Medulla oblongata (tissue), 1 donor: Measurements from ENCODE around the gene BCL2L11.

Experiments
- DNase-seq: peaks from one replicate; pipeline ENCODE4 v3.0.0-alpha.2; 2015; ENCODE audit errors: extremely low spot score

BCL2L11 gene

DNA sequence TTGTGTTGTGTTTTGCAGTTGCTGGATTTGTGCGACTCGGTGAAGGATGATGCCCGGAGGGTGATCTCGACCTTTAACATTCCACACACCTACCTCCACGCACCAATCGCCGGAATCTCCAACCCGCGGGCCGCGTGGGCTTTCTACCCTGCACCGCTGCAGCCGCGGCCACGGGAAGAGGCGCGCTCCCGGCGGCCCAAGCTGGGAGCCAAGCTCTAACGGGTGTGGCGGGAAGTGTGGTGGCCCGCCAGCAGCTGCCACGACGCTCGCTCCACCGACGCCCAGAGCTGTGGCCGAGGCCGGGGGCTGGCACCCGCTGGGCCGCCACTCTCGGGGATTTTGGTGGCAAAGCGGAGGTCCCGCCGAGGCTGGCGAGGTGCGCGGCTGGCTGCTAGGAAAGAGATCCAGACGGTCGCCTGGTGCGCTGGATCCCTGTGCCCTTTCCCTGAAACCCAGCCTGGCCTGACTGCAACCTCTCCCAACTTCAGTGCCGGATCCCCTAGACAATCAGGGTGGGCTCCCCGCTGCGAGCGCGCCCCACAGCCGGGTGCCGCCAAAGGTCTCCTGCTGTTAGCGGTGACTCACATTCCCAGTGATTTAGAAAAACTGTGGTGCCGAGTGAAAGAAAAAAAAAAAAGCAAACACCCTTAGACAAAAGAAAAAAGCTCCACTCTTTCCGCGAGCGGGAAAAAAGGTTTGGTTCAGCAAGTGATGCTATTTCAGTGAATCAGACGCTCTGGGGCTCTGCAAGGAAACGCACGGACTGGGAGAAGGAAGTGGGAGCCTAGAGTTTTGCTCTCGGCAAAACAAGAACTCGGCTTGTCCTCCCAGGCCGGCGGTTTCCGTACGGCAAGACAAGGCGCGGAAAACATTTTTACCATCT lies 2.9 kb upstream of the BCL2L11 start:
- peak; percentile 31 for DNase-seq

DNA sequence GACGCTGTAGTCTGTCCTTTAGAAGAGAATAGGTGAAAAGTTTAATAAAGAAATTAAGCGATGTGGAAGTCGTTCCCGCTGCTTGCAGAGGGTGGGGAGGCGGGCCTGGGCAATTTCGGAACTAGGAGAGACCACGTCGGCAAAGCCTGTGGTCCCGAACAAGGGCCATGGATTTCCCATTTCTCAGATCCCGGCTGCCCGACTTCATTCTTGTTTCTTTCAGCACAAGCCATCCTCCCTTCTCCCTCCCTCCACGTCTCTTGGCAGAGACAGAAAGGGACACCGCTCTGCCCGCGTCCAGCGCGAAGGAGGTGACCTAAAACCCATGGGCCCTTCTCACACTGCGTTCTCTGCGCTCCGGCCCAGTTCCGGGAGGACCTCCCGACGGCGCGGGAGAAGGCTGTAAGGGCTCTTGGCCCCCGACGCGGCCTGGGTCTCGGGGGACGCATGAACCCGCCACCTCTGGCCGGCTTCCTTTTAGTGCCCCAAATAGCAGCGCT lies 2.2 kb upstream of the BCL2L11 start:
- no peak for DNase-seq

DNA sequence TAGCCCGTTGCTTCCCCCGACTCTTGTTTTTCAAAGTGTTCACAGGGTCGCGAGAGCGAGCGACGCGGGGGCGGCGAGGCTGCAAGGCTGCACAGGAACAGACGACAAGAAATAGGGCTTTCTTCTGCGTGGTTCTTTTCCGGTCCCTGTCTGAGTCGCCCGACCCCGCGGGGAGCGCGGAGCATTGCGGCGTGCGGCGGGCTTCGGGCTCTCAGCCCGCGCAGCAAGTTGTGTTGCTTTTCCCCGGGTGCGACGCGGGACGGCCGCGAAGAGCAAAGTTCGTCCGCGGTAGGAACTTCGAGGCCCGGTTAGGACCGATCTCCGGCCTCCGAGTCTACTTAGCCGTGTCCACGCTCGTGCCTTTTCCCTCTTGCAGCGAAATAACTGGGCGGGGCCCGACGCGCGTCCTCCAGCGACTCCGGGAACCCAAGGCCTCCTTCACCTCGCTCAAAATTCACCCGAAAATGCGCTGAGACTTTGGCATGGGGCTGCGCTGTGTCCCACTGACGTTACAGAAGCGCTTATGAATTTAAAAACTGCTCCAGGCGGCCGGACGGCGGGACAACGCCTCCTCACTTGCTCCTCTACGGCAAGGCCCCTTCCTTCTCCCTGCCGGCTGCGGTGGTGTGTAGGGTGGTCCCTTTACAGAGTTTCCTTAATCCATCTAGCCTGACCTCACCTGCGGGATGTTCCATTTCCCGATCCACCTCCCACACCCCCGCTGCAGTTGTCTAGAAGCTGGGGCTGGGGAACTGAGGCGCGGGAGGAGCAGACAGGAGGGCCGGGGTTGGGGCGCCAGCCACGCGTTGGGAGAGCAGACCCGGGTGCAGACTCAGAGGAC lies 1.5 kb upstream of the BCL2L11 start:
- DNase-seq = no peak

DNA sequence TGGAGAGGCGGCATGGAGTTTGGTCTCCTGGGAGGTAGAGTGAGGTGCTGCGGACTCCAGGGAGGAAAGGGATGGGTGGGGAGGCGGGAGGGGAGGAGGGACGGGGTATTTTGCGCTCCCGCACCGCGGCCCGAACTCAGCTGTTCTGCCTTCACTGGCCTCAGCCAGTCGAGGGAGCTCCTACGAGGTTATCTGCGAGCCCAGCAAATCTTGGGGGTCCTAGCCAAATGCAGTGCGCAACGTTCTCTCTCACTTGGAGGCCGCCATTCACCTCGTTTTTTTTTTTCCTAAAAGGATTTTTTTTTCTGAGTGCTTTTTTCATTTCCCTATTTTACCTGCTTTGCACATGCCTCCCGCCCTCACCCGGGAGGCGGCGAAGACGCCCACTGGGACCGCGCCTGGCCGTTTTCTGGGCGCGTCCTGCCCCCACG lies 877 bp upstream of the BCL2L11 start:
- DNase-seq = no peak

DNA sequence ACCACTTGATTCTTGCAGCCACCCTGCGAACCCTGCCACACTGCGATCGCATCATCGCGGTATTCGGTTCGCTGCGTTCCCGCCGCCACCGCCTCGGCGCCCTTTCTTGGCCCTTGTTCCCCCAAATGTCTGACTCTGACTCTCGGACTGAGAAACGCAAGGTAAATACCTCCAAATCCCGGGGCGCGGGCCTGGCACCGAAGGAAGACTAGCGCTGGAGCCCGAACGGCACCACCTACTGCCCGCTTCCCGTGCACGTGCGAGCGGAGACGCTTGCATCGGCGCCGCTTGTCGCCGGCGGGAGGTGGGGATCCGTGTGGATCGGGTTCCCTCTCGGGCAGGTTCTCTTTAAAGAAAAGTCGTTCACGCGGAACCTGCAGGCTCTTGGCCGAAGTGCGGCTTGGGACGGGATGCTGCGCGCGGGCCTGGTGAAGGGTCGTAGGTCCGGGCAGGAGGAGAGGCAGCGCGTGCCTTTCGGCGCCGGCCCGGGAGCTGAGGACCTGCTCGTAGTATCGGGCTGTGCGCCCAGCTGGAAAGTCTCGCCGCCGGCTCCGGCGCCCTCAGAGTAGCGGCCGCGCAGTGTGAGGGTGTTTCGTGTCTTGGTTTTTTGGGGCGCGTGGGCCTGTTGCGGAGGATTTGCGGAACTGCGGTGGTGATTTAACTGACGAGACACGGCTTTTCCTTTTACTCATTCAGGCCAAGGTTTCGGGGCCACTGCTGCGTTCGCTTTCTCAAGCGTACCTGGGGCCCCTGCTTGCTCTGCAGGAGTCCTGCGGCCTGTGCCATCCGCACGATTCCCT lies 514 bp downstream of the BCL2L11 start:
- peak; percentile 23 for DNase-seq

DNA sequence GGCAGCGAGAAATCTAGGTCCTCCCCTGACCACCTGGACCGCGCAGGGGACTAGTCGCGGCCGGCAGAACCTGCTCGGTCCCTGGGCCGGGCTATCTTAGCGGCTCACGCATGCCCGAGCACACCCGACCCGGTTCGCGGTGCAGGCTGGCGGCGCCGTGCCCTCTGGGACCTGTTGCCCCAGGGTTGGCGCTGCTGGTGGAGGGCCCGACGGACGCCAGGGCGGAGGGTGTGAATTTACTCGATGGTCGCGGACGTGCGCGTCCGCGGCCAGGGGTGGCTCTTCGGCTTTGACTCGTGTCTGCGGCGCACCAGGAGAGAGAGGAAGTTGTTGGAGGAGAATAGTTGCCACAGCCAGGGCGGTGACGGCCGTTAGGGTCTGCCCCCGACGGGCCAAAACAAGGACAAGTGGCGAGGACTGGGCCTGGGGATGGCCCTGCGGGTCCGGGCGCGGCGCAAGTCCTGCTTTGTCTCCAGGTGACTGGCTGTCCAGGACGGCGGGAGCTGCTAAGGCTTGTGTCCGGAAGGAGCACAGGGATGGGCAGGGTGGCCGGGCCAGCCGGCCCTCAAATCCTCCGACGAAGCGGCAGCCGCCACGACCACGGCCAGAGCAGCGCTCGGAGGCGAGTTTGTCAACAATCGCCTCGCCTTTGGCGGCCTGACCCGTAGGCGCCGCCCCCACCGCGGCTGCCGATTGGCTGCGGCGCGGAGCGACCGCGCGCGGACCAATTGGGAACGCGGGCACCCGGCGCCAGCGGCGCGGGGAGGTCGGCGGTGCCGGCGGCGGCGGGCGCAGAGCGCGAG lies 1.3 kb downstream of the BCL2L11 start:
- DNase-seq = peak; percentile 89

DNA sequence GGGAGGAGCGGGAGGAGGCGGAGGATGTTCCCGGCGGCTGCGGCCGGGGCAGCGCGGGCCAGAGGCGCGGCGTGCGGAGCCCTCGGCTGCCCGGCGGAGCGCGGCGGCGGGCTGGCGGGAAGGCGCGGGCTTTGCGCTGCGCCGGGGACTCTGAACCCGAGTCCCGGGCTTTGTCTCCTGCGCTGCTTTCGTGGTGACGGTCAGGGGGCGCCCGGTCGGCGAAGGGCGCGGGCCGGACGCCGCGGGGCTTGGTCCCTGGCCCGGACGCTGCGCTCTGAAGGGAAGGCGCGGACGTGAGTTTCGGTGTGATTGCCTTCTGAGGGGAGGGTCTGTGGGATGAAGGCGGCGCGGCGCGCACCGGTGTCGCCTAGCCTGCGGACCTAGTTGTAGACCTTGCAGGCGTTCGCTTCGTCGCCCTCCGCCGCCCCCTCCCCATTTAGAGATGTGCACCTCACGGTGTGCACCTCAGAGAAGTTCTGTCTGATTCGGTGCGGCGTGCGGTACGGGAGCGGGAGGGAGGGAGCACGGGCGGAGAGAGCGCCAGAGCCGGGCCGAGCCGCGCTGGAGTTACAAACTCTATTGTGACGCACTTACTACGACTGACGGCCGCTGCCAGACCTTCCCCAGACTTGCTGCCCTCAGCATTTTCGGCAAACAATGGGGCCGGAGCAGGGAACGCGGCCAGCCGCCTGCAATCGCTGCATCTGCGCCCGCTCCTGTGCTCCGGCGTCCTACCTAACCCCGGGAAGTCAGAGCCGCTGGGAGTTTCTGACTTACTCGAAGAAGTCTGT lies 2.1 kb downstream of the BCL2L11 start:
- DNase-seq = peak; percentile 73

DNA sequence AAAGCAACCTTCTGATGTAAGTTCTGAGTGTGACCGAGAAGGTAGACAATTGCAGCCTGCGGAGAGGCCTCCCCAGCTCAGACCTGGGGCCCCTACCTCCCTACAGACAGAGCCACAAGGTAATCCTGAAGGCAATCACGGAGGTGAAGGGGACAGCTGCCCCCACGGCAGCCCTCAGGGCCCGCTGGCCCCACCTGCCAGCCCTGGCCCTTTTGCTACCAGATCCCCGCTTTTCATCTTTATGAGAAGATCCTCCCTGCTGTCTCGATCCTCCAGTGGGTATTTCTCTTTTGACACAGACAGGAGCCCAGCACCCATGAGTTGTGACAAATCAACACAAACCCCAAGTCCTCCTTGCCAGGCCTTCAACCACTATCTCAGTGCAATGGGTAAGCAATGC lies 3.0 kb downstream of the BCL2L11 start:
- DNase-seq = no peak

DNA sequence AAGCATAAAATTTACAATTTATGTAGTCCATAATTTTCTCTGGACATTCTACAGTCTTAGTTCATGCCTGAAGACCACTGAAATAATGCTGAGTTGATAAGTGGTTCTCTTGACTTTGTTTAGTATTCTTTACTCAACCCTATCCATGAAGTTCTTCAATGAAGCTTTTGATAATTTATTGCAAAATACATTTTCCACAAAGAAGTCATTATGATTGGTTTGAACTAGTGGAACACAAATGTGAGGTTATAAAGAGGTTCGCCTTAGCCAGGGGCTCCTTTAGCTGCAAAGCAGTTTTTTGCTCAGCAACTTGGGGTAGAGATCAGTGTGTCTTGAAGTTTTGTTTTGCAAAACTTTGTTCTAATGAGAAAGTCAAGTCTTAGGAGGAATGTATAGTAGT lies 5.9 kb downstream of the BCL2L11 start:
- no peak for DNase-seq

DNA sequence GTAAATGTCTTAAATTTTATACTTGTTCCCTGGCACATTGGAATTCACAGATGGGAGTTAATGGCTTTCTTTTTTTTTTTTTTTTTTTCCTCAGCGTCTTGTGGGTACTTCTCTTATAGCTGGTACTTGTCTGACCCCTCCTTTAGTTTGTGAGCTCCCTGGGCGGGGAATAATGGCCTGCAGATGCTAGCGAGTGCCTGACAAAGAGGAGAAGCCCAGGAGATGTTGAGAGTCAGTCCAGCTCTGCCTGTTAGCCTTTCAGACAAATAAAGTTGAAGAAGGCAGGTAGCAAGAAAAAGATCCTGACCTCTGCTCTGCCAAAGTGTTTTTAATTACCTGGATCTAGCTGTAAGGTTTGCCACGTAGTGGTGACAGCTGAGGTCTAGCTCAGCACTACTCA lies 6.6 kb downstream of the BCL2L11 start:
- DNase-seq = no peak

DNA sequence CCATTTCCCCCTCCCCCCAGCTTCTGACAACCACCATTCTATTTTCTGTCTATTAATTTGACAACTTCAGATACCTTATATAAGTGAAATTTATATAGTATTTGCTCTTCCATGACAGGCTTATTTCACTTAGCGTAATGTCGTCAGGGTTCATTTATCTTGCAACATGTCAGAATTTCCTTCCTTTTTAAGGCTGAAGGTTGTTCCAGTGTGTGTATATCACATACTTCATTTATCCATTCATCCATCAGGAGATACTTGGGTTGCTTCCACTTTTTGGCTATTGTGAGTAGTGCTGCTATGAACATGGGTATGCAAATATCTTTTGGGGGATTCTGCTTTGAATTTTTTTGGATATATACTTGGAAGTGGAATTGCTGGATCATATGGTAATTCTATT lies 7.4 kb downstream of the BCL2L11 start:
- DNase-seq = no peak

DNA sequence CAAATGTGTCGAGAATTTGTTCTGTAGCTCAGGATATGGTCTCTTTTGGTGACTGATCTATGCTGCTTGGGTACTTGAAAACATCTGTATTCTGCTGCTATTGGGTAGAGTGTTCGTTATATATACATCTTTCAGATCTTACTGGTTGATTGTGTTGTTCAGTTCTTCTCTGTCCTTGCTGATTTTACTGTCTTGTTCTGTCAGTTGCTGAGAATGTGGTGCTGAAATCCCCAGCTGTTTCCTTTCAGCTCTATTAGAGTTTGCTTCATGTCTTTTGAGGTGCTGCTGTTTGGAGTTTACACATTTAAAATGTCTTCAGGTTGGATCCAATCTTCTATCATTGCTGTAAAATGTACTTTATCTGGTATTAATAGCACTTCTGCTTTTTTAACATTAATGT lies 12.9 kb downstream of the BCL2L11 start:
- DNase-seq = no peak

DNA sequence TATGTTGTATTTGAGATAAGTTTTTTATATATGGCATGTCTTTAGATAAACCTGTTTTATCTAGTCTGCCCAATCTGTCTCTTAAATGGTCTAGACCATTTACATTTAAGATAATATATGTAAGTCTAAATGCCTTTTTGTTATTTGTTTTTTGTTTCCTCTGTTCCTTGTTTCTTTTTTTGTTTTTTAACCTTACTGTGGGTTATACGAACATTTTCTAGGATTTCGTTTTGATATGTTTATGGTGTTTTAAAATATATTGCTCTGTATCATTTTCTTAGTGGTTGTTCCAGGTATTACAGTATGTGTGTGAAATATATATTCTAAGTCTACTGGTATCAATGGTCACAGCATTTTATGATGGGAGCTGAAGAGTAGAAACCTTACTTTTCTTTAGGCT lies 13.3 kb downstream of the BCL2L11 start:
- DNase-seq = no peak

DNA sequence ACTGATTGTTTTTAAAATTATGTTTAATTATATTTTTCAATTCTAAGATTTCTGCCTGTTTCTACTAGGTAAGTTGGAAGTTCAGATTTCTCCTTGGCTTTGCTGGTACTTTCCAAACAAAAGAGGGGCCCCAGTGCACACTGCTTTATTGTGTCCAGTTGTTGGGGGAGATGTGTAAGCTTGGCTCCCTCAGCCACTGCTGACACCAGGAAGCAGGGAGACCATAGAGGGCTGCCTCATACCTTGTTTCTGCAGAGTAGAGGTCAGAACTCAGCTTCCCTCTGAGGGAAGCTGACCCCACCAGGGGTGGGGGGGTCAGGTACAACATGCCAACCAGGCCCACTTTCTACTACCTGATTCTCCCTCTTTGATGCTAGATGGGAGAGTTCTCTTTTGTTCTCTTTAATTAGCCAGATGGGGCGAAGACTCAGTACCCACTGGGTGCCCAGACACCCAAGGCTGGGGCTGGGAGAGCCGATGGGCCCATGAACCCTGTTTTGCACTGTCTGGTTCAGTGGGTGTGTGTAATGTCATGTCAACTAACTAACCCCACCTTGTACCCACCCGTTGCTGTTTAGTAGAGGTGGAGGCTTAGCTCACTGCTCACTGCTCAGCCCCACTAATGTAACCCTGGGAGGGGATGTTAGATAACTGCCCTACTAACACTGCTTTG lies 14.7 kb downstream of the BCL2L11 start:
- no peak for DNase-seq

DNA sequence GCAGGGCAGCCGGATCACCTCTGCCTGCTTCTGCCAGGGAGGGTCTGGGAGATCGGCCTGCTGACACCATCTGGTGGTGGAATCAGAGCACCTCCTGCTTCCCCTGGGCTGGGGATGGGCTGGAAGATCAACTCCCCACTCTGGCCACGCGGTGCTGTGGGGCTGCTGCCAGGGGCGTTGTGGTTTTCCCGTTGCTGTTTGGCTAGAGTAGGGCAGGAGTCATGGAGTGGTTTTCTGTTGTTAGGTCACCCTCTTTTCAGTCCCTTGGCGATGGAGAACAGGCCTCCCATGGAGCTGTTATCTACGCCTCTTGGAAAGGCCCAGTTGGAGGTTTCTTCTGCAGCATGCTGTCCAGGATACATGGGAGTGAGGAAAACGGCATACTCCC lies 15.2 kb downstream of the BCL2L11 start:
- no peak for DNase-seq

DNA sequence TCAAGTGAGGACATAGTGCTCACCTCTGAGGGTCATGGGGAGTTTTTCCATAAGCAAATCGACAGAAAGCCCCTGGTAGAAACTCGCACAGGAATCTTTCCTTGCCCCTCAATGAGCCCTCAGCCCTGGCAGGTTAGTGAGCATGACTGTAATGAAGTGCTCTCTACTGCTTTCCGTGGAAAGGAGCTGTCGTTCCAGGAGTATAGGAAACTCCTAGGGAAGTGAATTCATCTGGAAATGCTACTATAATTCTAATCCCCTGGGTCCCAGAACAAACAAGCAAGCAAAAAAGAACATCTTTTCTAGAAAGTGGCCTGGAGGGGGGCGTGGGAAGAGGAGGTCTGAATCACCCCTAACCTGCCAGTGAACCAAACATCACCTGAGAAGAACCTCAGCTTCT lies 18.1 kb downstream of the BCL2L11 start:
- DNase-seq = no peak

DNA sequence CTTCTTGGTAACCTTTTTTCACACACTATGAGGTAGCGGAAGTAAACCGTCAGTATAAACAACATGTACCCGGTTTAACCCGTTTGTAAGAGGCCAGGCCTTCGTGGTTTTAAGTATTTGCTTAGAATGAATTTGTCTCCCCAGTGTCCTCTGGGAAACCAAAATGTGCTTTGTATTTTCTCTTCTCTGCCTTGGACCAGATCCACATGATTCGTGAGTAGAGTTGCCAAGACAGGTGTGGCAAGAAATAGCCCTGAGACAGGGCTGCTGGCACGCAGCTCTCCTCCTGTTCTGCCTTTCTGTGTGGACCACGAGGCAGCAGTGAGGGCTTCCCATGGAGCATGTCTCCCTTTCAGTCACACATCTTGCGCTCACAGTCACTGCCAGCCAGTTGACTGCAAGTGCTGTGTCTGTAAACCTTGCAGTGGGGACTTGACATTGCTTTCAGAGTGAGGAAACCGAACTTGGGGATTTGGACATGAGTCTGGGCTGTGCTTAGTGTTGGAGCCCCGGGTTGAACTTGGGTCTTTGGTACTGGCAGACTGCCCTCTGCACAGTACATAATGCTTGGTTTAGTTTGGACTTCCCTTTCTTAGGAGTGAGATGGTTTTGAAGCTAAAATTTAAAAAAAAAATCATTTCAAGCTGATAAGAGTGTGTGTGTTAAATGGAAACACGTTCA lies 19.1 kb downstream of the BCL2L11 start:
- no peak for DNase-seq

DNA sequence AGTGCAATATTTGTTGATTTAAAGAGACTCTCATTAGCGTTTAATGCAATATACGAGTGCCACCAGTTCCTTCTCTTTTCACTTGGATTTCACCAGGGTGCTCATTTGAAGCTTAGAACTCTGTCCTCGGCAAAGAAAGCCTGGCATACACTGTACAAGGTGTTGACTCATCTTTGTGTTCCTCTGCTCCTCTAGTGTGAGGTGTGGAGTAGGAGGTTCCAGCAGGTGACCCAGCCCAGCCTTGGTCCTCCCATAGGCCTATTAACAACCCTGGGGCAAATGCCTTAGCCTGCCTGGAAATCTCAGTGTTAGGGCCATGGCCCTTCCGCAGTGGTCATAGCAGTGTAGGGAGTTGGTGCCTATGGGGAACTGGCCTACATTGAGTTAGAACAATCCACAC lies 20.1 kb downstream of the BCL2L11 start:
- no peak for DNase-seq

DNA sequence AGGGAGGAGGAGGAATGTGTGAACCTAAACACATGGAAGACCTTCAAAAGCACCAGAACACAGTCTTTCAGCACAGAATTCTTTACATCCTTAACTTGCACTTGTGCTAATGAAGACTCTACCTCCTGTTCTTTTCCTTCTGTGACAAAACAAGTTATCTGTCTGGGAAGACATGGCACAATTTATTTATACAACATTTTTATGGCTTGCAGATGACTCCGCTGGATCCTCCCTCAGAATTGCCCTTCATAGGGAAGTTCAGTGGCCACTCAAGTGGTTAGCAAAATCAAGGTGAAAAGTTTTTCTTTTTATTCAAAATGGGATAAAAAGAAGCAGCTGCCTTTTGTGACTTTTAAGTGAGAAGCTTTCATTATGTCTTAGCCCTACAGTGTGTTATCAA lies 21.4 kb downstream of the BCL2L11 start:
- no peak for DNase-seq
